ENCODE measurements around the gene AHRR.

GRCh38 chr5:482021-482420 lies 160.5 kb downstream of the AHRR start:
- no peak for TF ChIP-seq FOXK2 (IDR thresholded peaks at IDR 0.05)
- no peak for TF ChIP-seq SP1 (IDR thresholded peaks at IDR 0.05)
- TF ChIP-seq PKNOX1 (IDR thresholded peaks at IDR 0.05) = no peak
- TF ChIP-seq ELF4 (IDR thresholded peaks at IDR 0.05) = no peak
- no peak for TF ChIP-seq BHLHE40 (IDR thresholded peaks at IDR 0.05; ENCODE audit: borderline replicate concordance)
- no peak for TF ChIP-seq SUZ12 (IDR thresholded peaks at IDR 0.05)
- TF ChIP-seq TARDBP (IDR thresholded peaks at IDR 0.05) = no peak
- no peak for TF ChIP-seq CTBP1 (IDR thresholded peaks at IDR 0.05; ENCODE audit: borderline replicate concordance)
- no peak for TF ChIP-seq ZNF384 (IDR thresholded peaks at IDR 0.05)
- TF ChIP-seq ARNT (IDR thresholded peaks at IDR 0.05) = no peak
